Activated CD4-positive, alpha-beta memory T cell treated with anti-CD3 and anti-CD28 coated beads for 36 hours (primary cell): ENCODE results near the gene MIA2. TPM values are rescaled to one million over a fixed set of nuclear protein-coding genes. Genes with fewer than 3 reads are reported as not detected.

Experiments
- CTCF ChIA-PET: fragments of 350-600 bp; sonication (Branson Sonifier 250); formaldehyde crosslinking; loops from one replicate; lab custom pipeline; 2021; ENCODE audit warnings: antibody characterized with exemption, inconsistent platforms; lab: Charles Lee
- POLR2A ChIA-PET: fragments of 350-600 bp; sonication (Branson Sonifier 250); formaldehyde crosslinking; loops from one replicate; lab custom pipeline; 2021; ENCODE audit warnings: antibody characterized with exemption; lab: Charles Lee
- DNase-seq: peaks from one replicate; pipeline ENCODE4 v3.0.0-alpha.2; 2020
- H3K27ac Mint-ChIP-seq: one replicate; pipeline ENCODE4 v1.8.0; 2021; ENCODE audit warnings: mixed read lengths
- H3K27me3 Mint-ChIP-seq: one replicate; pipeline ENCODE4 v1.8.0; 2021; ENCODE audit warnings: mixed read lengths
- H3K36me3 Mint-ChIP-seq: one replicate; pipeline ENCODE4 v1.8.0; 2021; ENCODE audit warnings: mixed read lengths
- H3K4me1 Mint-ChIP-seq: one replicate; pipeline ENCODE4 v1.8.0; 2021; ENCODE audit warnings: low read depth, mixed read lengths
- H3K4me3 Mint-ChIP-seq: one replicate; pipeline ENCODE4 v1.8.0; 2021; ENCODE audit warnings: mild to moderate bottlenecking, mixed read lengths
- H3K9me3 Mint-ChIP-seq: one replicate; pipeline ENCODE4 v1.8.0; 2021; ENCODE audit warnings: mixed read lengths
- intact Hi-C: fragments of 100-400 bp; cut with micrococcal nuclease; formaldehyde crosslinking; loops from one replicate; pipeline ENCODE4 v1.15.1; 2023
- total RNA-seq, 2 experiments: library from RNA; stranded (reverse); gene quantifications; one replicate each; pipeline ENCODE4 v1.2.3, GENCODE V29; 2021

The MIA2 gene
- total RNA-seq, 2 experiments from 2014 or later = 23.8 to 24.1 TPM

DNA sequence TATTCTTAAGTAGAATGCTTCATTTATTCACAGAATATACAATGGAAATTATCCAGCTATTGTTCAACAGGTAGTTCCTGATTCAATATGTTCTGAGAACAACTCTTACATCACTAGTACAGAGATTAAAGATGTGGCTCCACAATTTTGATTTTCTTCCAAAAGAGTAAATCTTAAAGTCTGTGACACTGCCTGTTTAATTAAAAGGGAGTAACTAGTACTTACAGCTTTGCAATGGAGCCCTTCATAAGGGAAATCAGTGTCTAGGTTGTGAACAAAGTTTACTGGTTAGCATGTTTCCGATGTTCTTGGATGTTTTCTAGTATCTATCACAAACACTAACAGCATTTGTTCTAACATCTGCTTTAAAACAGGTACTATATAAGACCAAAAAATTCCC is 30.8 kb downstream of the MIA2 start:
- H3K27me3 Mint-ChIP-seq = no peaks in the 10 kb centered on the region
- CTCF ChIA-PET = no interaction called here
- no peak overlapping the region for H3K4me3 Mint-ChIP-seq

DNA sequence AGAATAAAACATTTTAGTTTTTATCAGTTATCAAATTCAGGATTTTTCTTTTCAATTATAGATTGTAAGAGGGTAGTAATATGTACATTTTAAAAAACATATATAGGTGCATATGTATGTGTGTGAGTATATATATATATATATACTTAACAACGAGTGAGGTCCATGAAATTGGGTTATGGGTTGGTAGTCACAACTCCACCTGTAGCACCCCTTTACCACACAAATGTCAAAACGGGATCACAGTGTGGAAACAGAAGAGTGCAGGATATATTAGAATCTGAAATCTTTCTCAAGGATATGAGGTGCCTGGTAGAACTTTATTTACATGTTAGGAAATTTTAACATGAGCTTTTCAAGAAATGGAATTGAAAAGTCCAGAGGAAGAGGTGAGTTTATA is 31.3 kb downstream of the MIA2 start:
- DNase-seq = no peak
- Mint-ChIP-seq H3K4me3 (no peak overlapping the region), H3K9me3 (peaks cover 16% of the 10 kb centered on the region), H3K36me3 (peaks cover 3% of the 10 kb centered on the region), H3K4me1 (peaks cover 27% of the 10 kb centered on the region), H3K27me3 (no peaks in the 10 kb centered on the region), H3K27ac (no peak overlapping the region)
- intact Hi-C loops = no loop called here
- POLR2A ChIA-PET = interaction anchor here (2.9 kb wide), 1 partner anchor 90 kb away, joined by 15 read pairs; the partner anchor contains the start of gene PNN
- CTCF ChIA-PET = no interaction called here

More for the DNA sequence above, 30.8 kb downstream of the MIA2 start:
- Mint-ChIP-seq H3K9me3 (peaks cover 17% of the 10 kb centered on the region), H3K4me1 (peaks cover 22% of the 10 kb centered on the region), H3K36me3 (peaks cover 3% of the 10 kb centered on the region), H3K27ac (no peak overlapping the region)
- DNase-seq = no peak
- intact Hi-C loops = no loop called here
- POLR2A ChIA-PET = no interaction called here

- DNase-seq = no peak
- Mint-ChIP-seq H3K36me3 (peaks cover 3% of the 10 kb centered on the region), H3K4me3 (peak overlapping the region; percentile 84), H3K9me3 (peaks cover 11% of the 10 kb centered on the region), H3K27me3 (no peaks in the 10 kb centered on the region), H3K27ac (peak overlapping the region; percentile 90), H3K4me1 (peaks cover 37% of the 10 kb centered on the region)
- CTCF ChIA-PET = no interaction called here
- POLR2A ChIA-PET = interaction anchor here (1.9 to 2.9 kb wide), 4 partner anchors 37 to 152 kb away, joined by 4 to 16 read pairs (median 12); partner anchors contain the start of genes GEMIN2, PNN and TRAPPC6B
- intact Hi-C loops = no loop called here
These were observed 32.2 kb downstream of the MIA2 start for GRCh38 chr14:39265806-39266524.

- DNase-seq = peak; percentile 55
- H3K4me1 Mint-ChIP-seq = peaks cover 41% of the 10 kb centered on the region
- POLR2A ChIA-PET = interaction anchor here (1.1 to 2.9 kb wide), 7 partner anchors 35 to 166 kb away, joined by 4 to 16 read pairs (median 10); partner anchors contain the start of genes FBXO33, GEMIN2, PNN and TRAPPC6B
- CTCF ChIA-PET = interaction anchor here (0.6 to 1.0 kb wide), 2 partner anchors 96 to 477 kb away, joined by 3 to 4 read pairs; partner anchors contain the start of gene TRAPPC6B
- H3K36me3 Mint-ChIP-seq = peaks cover 3% of the 10 kb centered on the region
- H3K4me3 Mint-ChIP-seq = peak overlapping the region; percentile 84
- peak overlapping the region; percentile 90 for H3K27ac Mint-ChIP-seq
- H3K27me3 Mint-ChIP-seq = no peaks in the 10 kb centered on the region
- intact Hi-C loops = no loop called here
- peaks cover 8% of the 10 kb centered on the region for H3K9me3 Mint-ChIP-seq
These were observed 32.8 kb downstream of the MIA2 start for GRCh38 chr14:39266525-39266870.

DNA sequence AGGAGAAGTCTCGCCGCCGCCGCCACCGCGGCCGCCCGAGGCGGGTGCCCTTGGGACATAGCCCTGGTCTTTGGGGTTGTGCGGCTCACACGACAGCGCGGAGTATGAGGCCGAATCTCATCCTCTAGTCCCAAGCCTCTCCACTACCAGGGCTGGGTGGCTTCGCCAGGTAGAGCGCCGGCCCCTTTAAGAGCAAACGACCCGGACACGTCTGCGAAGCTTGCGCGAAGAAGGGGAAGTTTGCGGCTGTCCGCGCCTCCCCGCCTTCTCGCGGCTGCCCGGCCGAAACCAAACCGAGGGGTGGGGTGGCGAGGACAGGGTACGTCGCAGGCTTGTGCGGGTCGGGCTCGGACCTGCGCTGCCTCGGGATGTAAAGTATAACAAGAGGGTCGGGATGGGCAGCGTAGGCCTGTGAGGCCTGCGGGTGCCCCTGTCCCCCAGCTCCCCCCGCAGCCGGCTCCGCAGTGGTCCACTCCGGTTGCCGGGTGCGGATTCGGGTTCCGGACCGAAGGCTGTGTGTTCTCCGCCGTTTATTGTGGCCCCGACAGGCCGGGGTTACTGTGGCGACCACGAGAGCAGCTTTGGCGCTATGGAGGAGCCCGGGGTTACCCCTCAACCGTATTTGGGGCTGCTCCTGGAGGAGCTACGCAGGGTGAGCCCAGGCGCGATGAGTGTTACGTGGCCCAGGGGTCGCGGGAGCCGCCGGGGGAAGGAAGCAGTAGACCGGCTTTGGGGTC is 33.3 kb downstream of the MIA2 start:
- intact Hi-C loops = loop anchor here (1.0 kb wide), 5 partner anchors 38 to 165 kb away; partner anchors contain the start of genes FBXO33, GEMIN2, PNN and SEC23A
- ChIA-PET POLR2A (interaction anchor here (1.0 to 2.9 kb wide), 8 partner anchors 35 to 165 kb away, joined by 3 to 16 read pairs (median 8); partner anchors contain the start of genes FBXO33, GEMIN2, PNN and TRAPPC6B), CTCF (interaction anchor here (0.6 to 1.0 kb wide), 3 partner anchors 36 to 477 kb away, joined by 3 to 4 read pairs (median 3); partner anchors contain the start of gene TRAPPC6B)
- Mint-ChIP-seq H3K4me3 (peak overlapping the region; percentile 84), H3K27me3 (no peaks in the 10 kb centered on the region), H3K27ac (peak overlapping the region; percentile 90), H3K4me1 (peaks cover 47% of the 10 kb centered on the region), H3K9me3 (peaks cover 4% of the 10 kb centered on the region), H3K36me3 (peaks cover 3% of the 10 kb centered on the region)
- peak; percentile 79 for DNase-seq

GRCh38 chr14:39267608-39268005 is 33.9 kb downstream of the MIA2 start:
- CTCF ChIA-PET = interaction anchor here (1.0 kb wide), 2 partner anchors 36 to 97 kb away, joined by 3 to 4 read pairs; partner anchors contain the start of gene TRAPPC6B

DNA sequence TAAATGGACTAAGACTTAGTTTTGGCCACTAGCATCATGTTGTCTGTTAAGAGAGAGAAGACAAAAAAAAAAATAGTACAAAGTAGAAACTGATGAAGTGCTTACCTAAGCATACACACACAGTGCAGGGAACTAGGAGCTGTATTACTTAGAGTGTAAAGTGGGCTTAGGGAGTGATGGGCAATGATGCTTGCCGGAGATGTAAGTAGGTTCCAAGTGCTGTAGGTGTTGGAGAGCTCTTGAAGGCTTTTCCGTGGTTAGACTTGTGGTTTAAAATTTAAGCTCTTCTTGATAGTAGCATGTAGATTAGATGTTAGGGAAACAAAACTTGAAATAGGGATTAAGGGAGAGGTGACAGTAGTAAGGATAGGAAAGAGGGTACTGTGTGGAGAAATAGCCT is 34.7 kb downstream of the MIA2 start:
- Mint-ChIP-seq H3K27me3 (no peaks in the 10 kb centered on the region), H3K4me1 (peaks cover 59% of the 10 kb centered on the region), H3K36me3 (peaks cover 1% of the 10 kb centered on the region), H3K9me3 (no peaks in the 10 kb centered on the region), H3K27ac (peak overlapping the region; percentile 90), H3K4me3 (peak overlapping the region; percentile 84)
- POLR2A ChIA-PET = interaction anchor here (1.0 to 1.3 kb wide), 5 partner anchors 37 to 164 kb away, joined by 3 to 13 read pairs (median 6); partner anchors contain the start of genes FBXO33, GEMIN2 and TRAPPC6B
- intact Hi-C loops = loop anchor here (1.0 kb wide), 1 partner anchor 98 kb away; the partner anchor contains the start of gene TRAPPC6B
- no peak for DNase-seq
- CTCF ChIA-PET = interaction anchor here (0.8 to 1.8 kb wide), 3 partner anchors 27 to 98 kb away, joined by 3 to 9 read pairs (median 4); partner anchors contain the start of gene TRAPPC6B

More at GRCh38 chr14:39267608-39268005, 33.9 kb downstream of the MIA2 start:
- intact Hi-C loops = loop anchor here (1.0 kb wide), 6 partner anchors 38 to 165 kb away; partner anchors contain the start of genes FBXO33, GEMIN2, PNN and SEC23A
- DNase-seq = no peak
- H3K9me3 Mint-ChIP-seq = no peaks in the 10 kb centered on the region
- POLR2A ChIA-PET = interaction anchor here (1.0 to 2.9 kb wide), 8 partner anchors 36 to 164 kb away, joined by 3 to 16 read pairs (median 8); partner anchors contain the start of genes FBXO33, GEMIN2, PNN and TRAPPC6B
- H3K27me3 Mint-ChIP-seq = no peaks in the 10 kb centered on the region
- peaks cover 51% of the 10 kb centered on the region for H3K4me1 Mint-ChIP-seq
- no peaks in the 10 kb centered on the region for H3K36me3 Mint-ChIP-seq
- H3K4me3 Mint-ChIP-seq = peak overlapping the region; percentile 84
- H3K27ac Mint-ChIP-seq = peak overlapping the region; percentile 90

GRCh38 chr14:39272918-39273317 is 39.2 kb downstream of the MIA2 start:
- ChIA-PET CTCF (no interaction called here), POLR2A (no interaction called here)
- intact Hi-C loops = no loop called here
- H3K4me3 Mint-ChIP-seq = no peak overlapping the region
- no peaks in the 10 kb centered on the region for H3K27me3 Mint-ChIP-seq
- no peak for DNase-seq
- peaks cover 4% of the 10 kb centered on the region for H3K36me3 Mint-ChIP-seq
- no peak overlapping the region for H3K27ac Mint-ChIP-seq
- peaks cover 72% of the 10 kb centered on the region for H3K4me1 Mint-ChIP-seq
- H3K9me3 Mint-ChIP-seq = no peaks in the 10 kb centered on the region

GRCh38 chr14:39275395-39275794 is 41.7 kb downstream of the MIA2 start:
- Mint-ChIP-seq H3K4me3 (no peak overlapping the region), H3K9me3 (no peaks in the 10 kb centered on the region), H3K27ac (no peak overlapping the region), H3K27me3 (no peaks in the 10 kb centered on the region), H3K4me1 (peaks cover 74% of the 10 kb centered on the region), H3K36me3 (peaks cover 16% of the 10 kb centered on the region)
- DNase-seq = no peak
- intact Hi-C loops = no loop called here
- POLR2A ChIA-PET = no interaction called here
- CTCF ChIA-PET = interaction anchor here (1.5 kb wide), 1 partner anchor 44 kb away, joined by 3 read pairs; no protein-coding TSS in a partner anchor

DNA sequence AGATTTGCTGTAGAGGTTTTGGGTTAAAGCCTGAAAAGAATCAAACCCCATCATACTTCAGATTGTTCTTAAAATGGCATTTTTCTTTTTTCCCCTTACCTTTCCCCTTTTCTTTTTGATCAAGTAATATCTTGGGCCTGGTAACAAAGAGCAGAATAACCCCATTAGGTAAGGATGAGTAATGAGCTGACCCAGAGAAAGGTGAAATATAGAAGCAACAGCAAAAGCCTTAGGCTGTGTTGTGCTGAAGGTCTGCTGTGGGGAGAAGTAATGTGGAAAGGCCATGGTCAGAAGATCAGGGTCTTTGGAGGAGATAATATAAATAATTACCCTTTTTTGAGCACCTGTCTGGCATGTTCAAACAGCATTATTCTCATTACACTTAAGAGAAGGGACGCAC is 42.3 kb downstream of the MIA2 start:
- ChIA-PET POLR2A (interaction anchor here (0.6 kb wide), 1 partner anchor 90 kb away, joined by 6 read pairs; no protein-coding TSS in a partner anchor), CTCF (interaction anchor here (1.5 kb wide), 1 partner anchor 44 kb away, joined by 3 read pairs; no protein-coding TSS in a partner anchor)
- Mint-ChIP-seq H3K36me3 (peaks cover 20% of the 10 kb centered on the region), H3K4me3 (no peak overlapping the region), H3K9me3 (no peaks in the 10 kb centered on the region), H3K27me3 (no peaks in the 10 kb centered on the region), H3K4me1 (peaks cover 67% of the 10 kb centered on the region), H3K27ac (peak overlapping the region; percentile 21)
- intact Hi-C loops = no loop called here
- DNase-seq = no peak

- H3K27ac Mint-ChIP-seq = no peak overlapping the region
These were observed 42.9 kb downstream of the MIA2 start for GRCh38 chr14:39276579-39277114.

More at GRCh38 chr14:39276579-39277114, 42.9 kb downstream of the MIA2 start:
- intact Hi-C loops = no loop called here
- Mint-ChIP-seq H3K36me3 (peaks cover 25% of the 10 kb centered on the region), H3K9me3 (no peaks in the 10 kb centered on the region), H3K4me3 (no peak overlapping the region), H3K27me3 (no peaks in the 10 kb centered on the region), H3K4me1 (peaks cover 62% of the 10 kb centered on the region)
- no peak for DNase-seq
- ChIA-PET POLR2A (interaction anchor here (0.6 kb wide), 1 partner anchor 91 kb away, joined by 6 read pairs; no protein-coding TSS in a partner anchor), CTCF (interaction anchor here (1.5 kb wide), 1 partner anchor 45 kb away, joined by 3 read pairs; no protein-coding TSS in a partner anchor)
